T-cell (primary cell): ENCODE measurements around the gene CCR5AS.

ENCODE experiments used
- ATAC-seq, 4 experiments: fragments of 200-7000 bp in 3 of 4; fragments of 150-1000 bp in 1 of 4; cut with Tn5 transposase; replicated peaks in 1 of 4; 1 replicate in 3 of 4; 2 replicates in 1 of 4; pipeline ENCODE4 v1.10.0; 2021; ENCODE audit warnings: moderate library complexity in 3 of 4, mild to moderate bottlenecking in 2 of 4, moderate number of reproducible peaks in 1 of 4
- CTCF ChIA-PET, 2 donors: fragments of 300-600 bp; sonication (Branson Sonifier 250); formaldehyde crosslinking; loops; one replicate each; lab custom pipeline; 2022; ENCODE audit warnings: antibody characterized with exemption in 2 of 2; lab: Charles Lee
- POLR2A ChIA-PET, 2 donors: fragments of 300-600 bp; sonication (Branson Sonifier 250); formaldehyde crosslinking; loops; one replicate each; lab custom pipeline; 2022; ENCODE audit warnings: antibody characterized with exemption in 2 of 2; lab: Charles Lee
- DNase-seq, 35 experiments: peaks; one replicate each; pipeline versions ENCODE4 v3.0.0 to v3.0.0-alpha.2; 2013 to 2023
- H3K27ac ChIP-seq: one replicate; pipeline ENCODE4 v1.5.1; 2013; ENCODE audit warnings: low read length
- H3K27me3 ChIP-seq, 2 experiments: replicated peaks in 1 of 2; 1 replicate in 1 of 2; 2 replicates in 1 of 2; pipeline versions ENCODE4 v1.6.1 to v1.7.0; 2013; ENCODE audit warnings: low read length in 1 of 2, mixed read lengths in 1 of 2; ENCODE audit not compliant: control insufficient read depth in 2 of 2, insufficient read depth in 2 of 2; ENCODE audit errors: extremely low read depth in 1 of 2
- H3K36me3 ChIP-seq, 2 donors: 1 replicate in 1 of 2; 2 replicates in 1 of 2; pipeline versions ENCODE4 v1.6.1 to v1.7.0; 2013; ENCODE audit warnings: low read length in 1 of 2; ENCODE audit not compliant: control insufficient read depth in 2 of 2, insufficient read depth in 1 of 2; ENCODE audit errors: extremely low read depth in 1 of 2
- H3K4me1 ChIP-seq, 2 experiments: 1 replicate in 1 of 2; 2 replicates in 1 of 2; pipeline versions ENCODE4 v1.6.1 to v1.7.0; 2013; ENCODE audit warnings: low read length in 2 of 2, mixed read lengths in 1 of 2; ENCODE audit not compliant: insufficient read depth in 2 of 2, control insufficient read depth in 1 of 2; ENCODE audit errors: extremely low read depth in 1 of 2
- H3K4me3 ChIP-seq, 2 donors: 1 replicate in 1 of 2; 2 replicates in 1 of 2; pipeline versions ENCODE4 v1.5.1 to v1.7.0; 2013; ENCODE audit warnings: mild to moderate bottlenecking in 2 of 2, low read length in 1 of 2, moderate library complexity in 1 of 2; ENCODE audit not compliant: control insufficient read depth in 1 of 2; ENCODE audit errors: extremely low read depth in 1 of 2
- H3K9me3 ChIP-seq: 2 replicates; pipeline ENCODE4 v1.7.0; 2013
- H3K27ac Mint-ChIP-seq, 2 donors: one replicate each; pipeline ENCODE4 v1.8.0; 2020 to 2021; ENCODE audit warnings: mild to moderate bottlenecking in 2 of 2, mixed read lengths in 2 of 2
- H3K27me3 Mint-ChIP-seq, 2 donors: one replicate each; pipeline ENCODE4 v1.8.0; 2021 to 2022; ENCODE audit warnings: mixed read lengths in 2 of 2
- H3K36me3 Mint-ChIP-seq: one replicate; pipeline ENCODE4 v1.8.0; 2021; ENCODE audit warnings: mixed read lengths
- H3K4me1 Mint-ChIP-seq, 3 donors: one replicate each; pipeline ENCODE4 v1.8.0; 2020 to 2022; ENCODE audit warnings: mixed read lengths in 3 of 3, mild to moderate bottlenecking in 1 of 3
- H3K4me3 Mint-ChIP-seq, 3 donors: one replicate each; pipeline ENCODE4 v1.8.0; 2020 to 2022; ENCODE audit warnings: mild to moderate bottlenecking in 3 of 3, mixed read lengths in 3 of 3, moderate library complexity in 3 of 3
- H3K9me3 Mint-ChIP-seq, 3 donors: one replicate each; pipeline ENCODE4 v1.8.0; 2020 to 2022; ENCODE audit warnings: mixed read lengths in 3 of 3
- WGBS: methylation state at CpG from one replicate; pipeline ENCODE4 v1.1.5; 2013; ENCODE audit warnings: missing lambda C conversion rate; ENCODE audit not compliant: insufficient coverage; 5-methylcytosine and 5-hydroxymethylcytosine counted together

CCR5AS gene

GRCh38 chr3:46401579-46401978 is 5.3 kb downstream of the CCR5AS start:
- WGBS, result no CpG with 5 or more reads among the region's 2 CpGs
- ChIA-PET CTCF (no interaction called here), POLR2A (no interaction called here)
- Mint-ChIP-seq H3K9me3 (peaks cover 0 to 4% (median 0%) of the 10 kb centered on the region in 3 donors), H3K4me1 (peaks cover 1 to 2% (median 2%) of the 10 kb centered on the region in 3 donors), H3K27me3 (peaks cover 0 to 3% of the 10 kb centered on the region in 2 donors), H3K27ac (no peak overlapping the region), H3K4me3 (no peak overlapping the region), H3K36me3 (no peaks in the 10 kb centered on the region)
- DNase-seq (no peak), ATAC-seq (no peak)
- H3K36me3 ChIP-seq, result no peaks in the 10 kb centered on the region
- no peaks in the 10 kb centered on the region for H3K9me3 ChIP-seq
- no peak overlapping the region for H3K4me3 ChIP-seq
- H3K27me3 ChIP-seq, result no peaks in the 10 kb centered on the region
- H3K4me1 ChIP-seq, result peaks cover 0 to 1% of the 10 kb centered on the region in 2 experiments
- H3K27ac ChIP-seq, result no peak overlapping the region

GRCh38 chr3:46400846-46401245 is 6.0 kb downstream of the CCR5AS start:
- Histone ChIP-seq H3K9me3 (no peaks in the 10 kb centered on the region), H3K36me3 (no peaks in the 10 kb centered on the region), H3K27ac (no peak overlapping the region), H3K4me3 (no peak overlapping the region), H3K4me1 (peaks cover 0 to 4% of the 10 kb centered on the region in 2 experiments), H3K27me3 (no peaks in the 10 kb centered on the region)
- ChIA-PET CTCF (no interaction called here), POLR2A (no interaction called here)
- no peak for ATAC-seq
- H3K9me3 Mint-ChIP-seq, result peaks cover 0 to 4% (median 0%) of the 10 kb centered on the region in 3 donors
- H3K27ac Mint-ChIP-seq, result no peak overlapping the region
- H3K36me3 Mint-ChIP-seq, result no peaks in the 10 kb centered on the region
- WGBS, result 89% methylated on average over 5 of the region's 5 CpGs
- H3K4me3 Mint-ChIP-seq, result no peak overlapping the region
- peaks cover 0 to 4% (median 0%) of the 10 kb centered on the region in 3 donors for H3K4me1 Mint-ChIP-seq
- peaks cover 0 to 3% of the 10 kb centered on the region in 2 donors for H3K27me3 Mint-ChIP-seq
- DNase-seq, result no peak

DNA sequence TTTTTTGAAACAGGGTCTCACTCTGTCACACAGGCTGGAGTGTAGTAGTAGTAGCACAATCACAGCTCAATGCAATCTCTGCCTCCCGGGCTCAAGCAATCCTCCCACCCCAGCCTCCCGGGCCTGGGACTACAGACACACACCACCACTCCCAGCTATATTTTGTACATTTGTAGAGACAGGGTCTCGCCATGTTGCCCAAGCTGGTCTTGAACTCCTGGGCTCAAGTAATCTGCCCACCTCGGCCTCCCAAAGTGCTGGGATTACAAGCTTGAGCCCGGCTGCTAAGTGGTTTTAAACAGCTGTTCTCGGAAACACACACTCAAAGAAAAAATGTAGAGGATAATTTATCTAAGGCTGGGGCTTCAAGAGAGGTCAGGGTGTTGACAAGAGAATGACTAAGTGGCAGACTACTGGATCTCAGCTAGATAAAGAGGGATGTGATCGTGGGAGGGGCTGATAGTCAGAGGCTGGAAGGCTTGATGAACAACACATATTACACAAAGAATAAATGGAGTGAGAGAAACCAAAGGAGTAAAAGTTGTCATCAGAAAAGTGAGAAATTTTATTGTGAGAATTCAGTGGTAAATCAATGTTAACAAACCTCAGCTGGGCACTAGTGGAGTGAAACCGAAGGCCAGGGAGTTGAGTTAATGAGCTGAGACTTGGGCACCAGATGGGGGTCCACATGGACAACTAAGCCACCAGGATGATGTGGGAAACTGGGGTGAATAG is 6.7 kb downstream of the CCR5AS start:
- Mint-ChIP-seq H3K4me3 (no peak overlapping the region), H3K9me3 (peaks cover 0 to 4% (median 0%) of the 10 kb centered on the region in 3 donors), H3K27ac (no peak overlapping the region), H3K36me3 (no peaks in the 10 kb centered on the region), H3K27me3 (peaks cover under 1 to 3% of the 10 kb centered on the region in 2 donors), H3K4me1 (peaks cover 0 to 4% (median 0%) of the 10 kb centered on the region in 3 donors)
- no peak for DNase-seq
- no peak overlapping the region for H3K4me3 ChIP-seq
- H3K4me1 ChIP-seq, result peaks cover 0 to 4% of the 10 kb centered on the region in 2 experiments
- no peaks in the 10 kb centered on the region for H3K36me3 ChIP-seq
- H3K27me3 ChIP-seq, result no peaks in the 10 kb centered on the region
- no peak overlapping the region for H3K27ac ChIP-seq
- 79% methylated on average over 4 of the region's 8 CpGs for WGBS
- POLR2A ChIA-PET, result no interaction called here
- no peaks in the 10 kb centered on the region for H3K9me3 ChIP-seq
- CTCF ChIA-PET, result interaction anchor here in 1 of 2 donors (0.6 kb wide), 1 partner anchor 263 kb away, joined by 3 read pairs; no protein-coding TSS in a partner anchor
- ATAC-seq, result no peak

DNA sequence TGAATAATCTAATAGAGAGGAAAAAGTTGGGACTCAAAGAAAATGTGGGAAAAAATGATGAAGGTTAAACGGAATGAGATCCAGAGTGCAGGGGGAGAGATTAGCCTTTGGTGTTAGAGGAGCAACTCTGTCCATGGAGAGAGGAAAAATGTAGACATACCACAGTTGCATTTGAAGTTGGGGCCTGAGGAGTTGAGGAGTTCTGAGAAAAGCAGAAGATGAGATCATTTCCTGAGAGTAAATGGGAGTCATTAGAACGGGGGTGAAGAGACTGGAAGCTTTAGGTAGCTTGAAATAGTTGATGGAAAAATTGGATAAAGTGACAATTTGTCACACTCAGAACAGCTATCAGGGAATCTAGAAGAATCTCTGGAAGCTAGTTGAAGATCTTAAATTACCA is 7.3 kb downstream of the CCR5AS start:
- Mint-ChIP-seq H3K27me3 (peaks cover 2 to 3% of the 10 kb centered on the region in 2 donors), H3K4me3 (no peak overlapping the region), H3K27ac (no peak overlapping the region), H3K9me3 (peaks cover 0 to 4% (median 0%) of the 10 kb centered on the region in 3 donors), H3K36me3 (no peaks in the 10 kb centered on the region), H3K4me1 (peaks cover 0 to 4% (median 0%) of the 10 kb centered on the region in 3 donors)
- Histone ChIP-seq H3K9me3 (no peaks in the 10 kb centered on the region), H3K4me1 (peaks cover 0 to 4% of the 10 kb centered on the region in 2 experiments), H3K4me3 (no peak overlapping the region), H3K27me3 (no peaks in the 10 kb centered on the region), H3K27ac (no peak overlapping the region), H3K36me3 (no peaks in the 10 kb centered on the region)
- WGBS, result 73% methylated on average over 1 of the region's 2 CpGs
- DNase-seq (no peak), ATAC-seq (no peak)
- ChIA-PET POLR2A (no interaction called here), CTCF (interaction anchor here in 1 of 2 donors (0.6 kb wide), 2 partner anchors 18 to 1597 kb away, joined by 3 read pairs; no protein-coding TSS in a partner anchor)

GRCh38 chr3:46399098-46399497 is 7.8 kb downstream of the CCR5AS start:
- WGBS, result 91% methylated on average over 1 of the region's 2 CpGs
- Histone ChIP-seq H3K27me3 (no peaks in the 10 kb centered on the region), H3K36me3 (no peaks in the 10 kb centered on the region), H3K4me3 (no peak overlapping the region), H3K27ac (no peak overlapping the region), H3K9me3 (no peaks in the 10 kb centered on the region), H3K4me1 (peaks cover 0 to 4% of the 10 kb centered on the region in 2 experiments)
- ChIA-PET POLR2A (no interaction called here), CTCF (interaction anchor here in 1 of 2 donors (0.6 kb wide), 2 partner anchors 18 to 1598 kb away, joined by 3 read pairs; no protein-coding TSS in a partner anchor)
- Mint-ChIP-seq H3K36me3 (no peaks in the 10 kb centered on the region), H3K4me1 (peaks cover 0 to 4% (median 0%) of the 10 kb centered on the region in 3 donors), H3K27ac (no peak overlapping the region), H3K27me3 (peaks cover 2 to 3% of the 10 kb centered on the region in 2 donors), H3K9me3 (peaks cover 0 to 4% (median 0%) of the 10 kb centered on the region in 3 donors), H3K4me3 (no peak overlapping the region)
- ATAC-seq (no peak), DNase-seq (no peak)

- DNase-seq (no peak), ATAC-seq (no peak)
These were observed 8.5 kb downstream of the CCR5AS start for GRCh38 chr3:46398186-46398955.

More at GRCh38 chr3:46398186-46398955, 8.5 kb downstream of the CCR5AS start:
- no peak overlapping the region for H3K27ac Mint-ChIP-seq
- H3K4me1 Mint-ChIP-seq, result peaks cover 0 to 4% (median 0%) of the 10 kb centered on the region in 3 donors
- WGBS, result 95% methylated on average over 3 of the region's 6 CpGs
- CTCF ChIA-PET, result interaction anchor here in 1 of 2 donors (0.6 kb wide), 1 partner anchor 20 kb away, joined by 3 read pairs; no protein-coding TSS in a partner anchor
- Histone ChIP-seq H3K27ac (no peak overlapping the region), H3K36me3 (no peaks in the 10 kb centered on the region), H3K27me3 (no peaks in the 10 kb centered on the region), H3K4me3 (no peak overlapping the region), H3K9me3 (no peaks in the 10 kb centered on the region), H3K4me1 (peaks cover 0 to 4% of the 10 kb centered on the region in 2 experiments)
- H3K27me3 Mint-ChIP-seq, result peaks cover 2 to 3% of the 10 kb centered on the region in 2 donors
- no peaks in the 10 kb centered on the region for H3K36me3 Mint-ChIP-seq
- H3K9me3 Mint-ChIP-seq, result peaks cover 0 to 4% (median 0%) of the 10 kb centered on the region in 3 donors
- no peak overlapping the region for H3K4me3 Mint-ChIP-seq
- POLR2A ChIA-PET, result no interaction called here
